Smooth muscle cell (in vitro differentiated cells): ENCODE measurements around the gene PLXNA4. TPM values are rescaled to one million over a fixed set of nuclear protein-coding genes. Genes with fewer than 3 reads are reported as not detected.

Experiments
- DNase-seq: peaks from one replicate; lab custom pipeline; 2025; ENCODE audit not compliant: unreplicated experiment; lab: John Stamatoyannopoulos, UW
- H2AFZ ChIP-seq: fragments of 200-600 bp; sonication (generic); 2 replicates; pipeline ENCODE4 v1.6.0; 2016; ENCODE audit warnings: antibody characterized with exemption, low read depth, mild to moderate bottlenecking
- H3F3A ChIP-seq: fragments of 200-600 bp; sonication (generic); 2 replicates; pipeline ENCODE4 v1.6.0; 2017; ENCODE audit warnings: antibody characterized with exemption, low read depth
- H3K27ac ChIP-seq: fragments of 200-600 bp; sonication (generic); 2 replicates; pipeline ENCODE4 v1.5.1; 2016; ENCODE audit warnings: low read depth, mild to moderate bottlenecking
- H3K27me3 ChIP-seq: fragments of 200-600 bp; sonication (generic); 2 replicates; pipeline ENCODE4 v1.6.1; 2016; ENCODE audit warnings: low read depth, mild to moderate bottlenecking
- H3K36me3 ChIP-seq: fragments of 200-600 bp; sonication (generic); 2 replicates; pipeline ENCODE4 v1.5.1; 2016; ENCODE audit warnings: low read depth
- H3K4me1 ChIP-seq: fragments of 200-600 bp; sonication (generic); 2 replicates; pipeline ENCODE4 v1.5.1; 2016; ENCODE audit warnings: low read depth
- H3K4me2 ChIP-seq: fragments of 200-600 bp; sonication (generic); 2 replicates; pipeline ENCODE4 v1.6.0; 2016; ENCODE audit warnings: mild to moderate bottlenecking
- H3K4me3 ChIP-seq: fragments of 200-600 bp; sonication (generic); 2 replicates; pipeline ENCODE4 v1.5.1; 2016; ENCODE audit warnings: mild to moderate bottlenecking
- H3K79me2 ChIP-seq: fragments of 200-600 bp; sonication (generic); 2 replicates; pipeline ENCODE4 v1.6.0; 2016; ENCODE audit warnings: low read depth, mild to moderate bottlenecking
- H3K9ac ChIP-seq: fragments of 200-600 bp; sonication (generic); 2 replicates; pipeline ENCODE4 v1.6.0; 2016; ENCODE audit warnings: low read depth
- H3K9me3 ChIP-seq: fragments of 200-600 bp; sonication (generic); replicated peaks from 2 replicates; pipeline ENCODE4 v1.5.1; 2016; ENCODE audit warnings: low read depth
- H4K20me1 ChIP-seq: fragments of 200-600 bp; sonication (generic); 2 replicates; pipeline ENCODE4 v1.6.0; 2016; ENCODE audit warnings: low read depth
- CTCF ChIP-seq: fragments of 200-600 bp; sonication (generic); IDR thresholded peaks from 2 replicates; pipeline ENCODE4 v1.5.1; 2017; ENCODE audit warnings: borderline replicate concordance, mild to moderate bottlenecking, antibody characterized with exemption; ENCODE audit not compliant: insufficient read depth, poor library complexity, severe bottlenecking
- WGBS: methylation state at CpG from one replicate; pipeline ENCODE4 v1.1.7; 2016; ENCODE audit warnings: low lambda C conversion rate; 5-methylcytosine and 5-hydroxymethylcytosine counted together
- polyA plus RNA-seq: library from polyadenylated mRNA; unstranded; fragments of >200 nt; fragmentation: Nextera tagmentation; extraction: Ambion mirVana; gene quantifications from 2 replicates; pipeline ENCODE4 v1.2.1, GENCODE V29; 2016
- total RNA-seq: library from RNA; depleted of rRNA; stranded (reverse); fragments of >200 nt; gene quantifications from 2 replicates; pipeline ENCODE4 v1.2.3, GENCODE V29; 2014

The PLXNA4 gene
- total and polyA plus RNA-seq, 2 experiments from 2014 or later = 8.5 to 9.9 TPM

GRCh38 chr7:132592231-132592920 lies 16.1 kb upstream of the PLXNA4 start:
- Histone ChIP-seq H3F3A (no peaks in the 10 kb centered on the region), H2AFZ (no peak overlapping the region), H3K4me3 (no peak overlapping the region), H3K27ac (no peak overlapping the region), H3K4me1 (peaks cover 5% of the 10 kb centered on the region), H3K79me2 (no peaks in the 10 kb centered on the region), H3K36me3 (no peaks in the 10 kb centered on the region), H3K4me2 (no peak overlapping the region), H3K27me3 (peaks cover 5% of the 10 kb centered on the region), H4K20me1 (no peaks in the 10 kb centered on the region), H3K9me3 (no peaks in the 10 kb centered on the region), H3K9ac (no peak overlapping the region)
- 70% methylated on average over 12 of the region's 12 CpGs for WGBS
- TF ChIP-seq CTCF = no peak
- no peak for DNase-seq

- Histone ChIP-seq H4K20me1 (no peaks in the 10 kb centered on the region), H3K27ac (no peak overlapping the region), H3F3A (no peaks in the 10 kb centered on the region), H2AFZ (no peak overlapping the region), H3K4me3 (no peak overlapping the region), H3K27me3 (peaks cover 5% of the 10 kb centered on the region), H3K9me3 (no peaks in the 10 kb centered on the region), H3K9ac (no peak overlapping the region), H3K4me1 (peaks cover 5% of the 10 kb centered on the region), H3K36me3 (no peaks in the 10 kb centered on the region), H3K4me2 (no peak overlapping the region), H3K79me2 (no peaks in the 10 kb centered on the region)
- no peak for DNase-seq
- WGBS = 77% methylated on average over 4 of the region's 4 CpGs
- TF ChIP-seq CTCF = no peak
Measured at GRCh38 chr7:132590162-132590561, 13.9 kb upstream of the PLXNA4 start.

- no peak overlapping the region for H3K4me2 ChIP-seq
- TF ChIP-seq CTCF = no peak
- DNase-seq = no peak
- no peak overlapping the region for H3K27ac ChIP-seq
- no peak overlapping the region for H3K9ac ChIP-seq
- H3K79me2 ChIP-seq = no peaks in the 10 kb centered on the region
- H3K27me3 ChIP-seq = peaks cover 13% of the 10 kb centered on the region
- H3K9me3 ChIP-seq = no peaks in the 10 kb centered on the region
- H4K20me1 ChIP-seq = no peaks in the 10 kb centered on the region
- H2AFZ ChIP-seq = no peak overlapping the region
- H3K4me1 ChIP-seq = peaks cover 5% of the 10 kb centered on the region
- no peak overlapping the region for H3K4me3 ChIP-seq
- H3F3A ChIP-seq = no peaks in the 10 kb centered on the region
- H3K36me3 ChIP-seq = no peaks in the 10 kb centered on the region
Measured at GRCh38 chr7:132588596-132588995, 12.3 kb upstream of the PLXNA4 start.
